Anterior cingulate cortex (tissue), 58 donors: ENCODE measurements around the gene TXNRD1.

Experiments used
- DNase-seq, 58 donors: peaks; one replicate each; lab custom pipeline; 2025; lab: John Stamatoyannopoulos, UW

TXNRD1 gene

GRCh38 chr12:104276273-104277131 lies 60.9 kb downstream of the TXNRD1 start:
- DNase-seq = peak in 10 of 58 donors; percentile 2 to 24 (median 4)

GRCh38 chr12:104279164-104279563 lies 63.6 kb downstream of the TXNRD1 start:
- no peak for DNase-seq

- DNase-seq = no peak
Observed at GRCh38 chr12:104280111-104280510, 64.5 kb downstream of the TXNRD1 start.

- no peak for DNase-seq
Observed at GRCh38 chr12:104280717-104281458, 65.3 kb downstream of the TXNRD1 start.

GRCh38 chr12:104281636-104282035 lies 66.1 kb downstream of the TXNRD1 start:
- no peak for DNase-seq

GRCh38 chr12:104282109-104282508 lies 66.5 kb downstream of the TXNRD1 start:
- DNase-seq = no peak

GRCh38 chr12:104285740-104286515 lies 70.3 kb downstream of the TXNRD1 start:
- peak in 1 of 58 donors; percentile 4 for DNase-seq

- peak; percentile 31 to 93 (median 83) for DNase-seq
Observed at GRCh38 chr12:104286516-104287482, 71.2 kb downstream of the TXNRD1 start.

GRCh38 chr12:104288635-104289274 lies 73.2 kb downstream of the TXNRD1 start:
- DNase-seq = peak; percentile 27 to 94 (median 81)

- DNase-seq = no peak
Observed at GRCh38 chr12:104290320-104290719, 74.7 kb downstream of the TXNRD1 start.

GRCh38 chr12:104290855-104291254 lies 75.3 kb downstream of the TXNRD1 start:
- DNase-seq = no peak

GRCh38 chr12:104291867-104292524 lies 76.4 kb downstream of the TXNRD1 start:
- no peak for DNase-seq

GRCh38 chr12:104292872-104293794 lies 77.6 kb downstream of the TXNRD1 start:
- DNase-seq = no peak

GRCh38 chr12:104294158-104294859 lies 78.7 kb downstream of the TXNRD1 start:
- DNase-seq = peak in 11 of 58 donors; percentile 2 to 38 (median 6)

- no peak for DNase-seq
Observed at GRCh38 chr12:104294927-104295668, 79.5 kb downstream of the TXNRD1 start.

GRCh38 chr12:104295954-104296353 lies 80.4 kb downstream of the TXNRD1 start:
- no peak for DNase-seq
